HAP-1 (cell line): ENCODE measurements around the gene PTPMT1.
"Not testable (repeated sequence)": the region's sequence is repeated elsewhere in the genome, so short reads cannot be mapped to it uniquely, and the experiment has no call there.

ENCODE experiments used
- DNase-seq, 2 experiments: peaks; one replicate each; pipeline ENCODE4 v3.0.0-alpha.2; 2016 to 2020; ENCODE audit warnings: low spot score in 2 of 2
- H3K27me3 ChIP-seq: fragments of 250-450 bp; sonication (Bioruptor Pico); 2 replicates; pipeline ENCODE4 v1.5.1; 2020; ENCODE audit warnings: low read depth, mild to moderate bottlenecking, moderate library complexity
- H3K36me3 ChIP-seq: fragments of 250-450 bp; sonication (Bioruptor Pico); replicated peaks from 2 replicates; pipeline ENCODE4 v1.5.1; 2020; ENCODE audit warnings: mild to moderate bottlenecking
- H3K4me1 ChIP-seq: fragments of 250-450 bp; sonication (Bioruptor Pico); 2 replicates; pipeline ENCODE4 v1.5.1; 2020; ENCODE audit warnings: mild to moderate bottlenecking
- H3K4me3 ChIP-seq: fragments of 250-450 bp; sonication (Bioruptor Pico); 2 replicates; pipeline ENCODE4 v1.5.1; 2020; ENCODE audit warnings: mild to moderate bottlenecking, moderate library complexity
- H3K9me3 ChIP-seq: fragments of 250-450 bp; sonication (Bioruptor Pico); 2 replicates; pipeline ENCODE4 v1.5.1; 2020; ENCODE audit warnings: mild to moderate bottlenecking, moderate library complexity
- in situ Hi-C: fragments of 300-500 bp; cut with MboI; formaldehyde crosslinking; loops from 3 replicates; pipeline ENCODE4 v1.14.3; 2020; ENCODE audit warnings: low sequenced_read_pairs, inconsistent platforms, mixed read lengths

PTPMT1 gene

GRCh38 chr11:47533690-47534151 lies 31.7 kb upstream of the PTPMT1 start:
- in situ Hi-C loops, result no loop called here
- peaks cover 6% of the 10 kb centered on the region for H3K4me1 ChIP-seq
- no peak overlapping the region for H3K4me3 ChIP-seq
- peaks cover 12% of the 10 kb centered on the region for H3K36me3 ChIP-seq
- no peaks in the 10 kb centered on the region for H3K9me3 ChIP-seq
- H3K27me3 ChIP-seq, result no peaks in the 10 kb centered on the region
- DNase-seq, result no peak

GRCh38 chr11:47534704-47535251 lies 30.6 kb upstream of the PTPMT1 start:
- no peak for DNase-seq
- Histone ChIP-seq H3K4me3 (no peak overlapping the region), H3K9me3 (no peaks in the 10 kb centered on the region), H3K36me3 (peaks cover 12% of the 10 kb centered on the region), H3K4me1 (peaks cover 17% of the 10 kb centered on the region), H3K27me3 (no peaks in the 10 kb centered on the region)
- in situ Hi-C loops, result no loop called here

- Histone ChIP-seq H3K27me3 (no peaks in the 10 kb centered on the region), H3K4me3 (no peak overlapping the region), H3K9me3 (no peaks in the 10 kb centered on the region), H3K36me3 (peaks cover 7% of the 10 kb centered on the region), H3K4me1 (peaks cover 35% of the 10 kb centered on the region)
- no peak for DNase-seq
- in situ Hi-C loops, result no loop called here
These were observed 28.5 kb upstream of the PTPMT1 start for GRCh38 chr11:47536915-47537314.

GRCh38 chr11:47538741-47539565 lies 26.4 kb upstream of the PTPMT1 start:
- H3K4me3 ChIP-seq, result no peak overlapping the region
- no peaks in the 10 kb centered on the region for H3K9me3 ChIP-seq
- peak; percentile 67 to 70 for DNase-seq
- peaks cover 42% of the 10 kb centered on the region for H3K4me1 ChIP-seq
- in situ Hi-C loops, result no loop called here
- peaks cover 7% of the 10 kb centered on the region for H3K36me3 ChIP-seq
- no peaks in the 10 kb centered on the region for H3K27me3 ChIP-seq

- H3K4me1 ChIP-seq, result peaks cover 45% of the 10 kb centered on the region
- no peaks in the 10 kb centered on the region for H3K27me3 ChIP-seq
- H3K36me3 ChIP-seq, result peaks cover 7% of the 10 kb centered on the region
- in situ Hi-C loops, result no loop called here
- DNase-seq, result no peak
- no peaks in the 10 kb centered on the region for H3K9me3 ChIP-seq
- H3K4me3 ChIP-seq, result no peak overlapping the region
These were observed 25.7 kb upstream of the PTPMT1 start for GRCh38 chr11:47539681-47540039.

GRCh38 chr11:47541070-47541469 lies 24.3 kb upstream of the PTPMT1 start:
- Histone ChIP-seq H3K36me3 (peaks cover 4% of the 10 kb centered on the region), H3K9me3 (no peaks in the 10 kb centered on the region), H3K4me3 (no peak overlapping the region), H3K27me3 (no peaks in the 10 kb centered on the region), H3K4me1 (peaks cover 45% of the 10 kb centered on the region)
- no peak for DNase-seq
- in situ Hi-C loops, result no loop called here

- in situ Hi-C loops, result no loop called here
- no peak for DNase-seq
- H3K4me3 ChIP-seq, result no peak overlapping the region
These were observed 20.1 kb upstream of the PTPMT1 start for GRCh38 chr11:47545298-47545697.

GRCh38 chr11:47546274-47546673 lies 19.1 kb upstream of the PTPMT1 start:
- H3K36me3 ChIP-seq, in situ Hi-C loops, H3K9me3 ChIP-seq, H3K27me3 ChIP-seq, H3K4me3 ChIP-seq, DNase-seq: not testable (repeated sequence)
- H3K4me1 ChIP-seq, result peaks cover 21% of the 10 kb centered on the region

More at GRCh38 chr11:47545298-47545697, 20.1 kb upstream of the PTPMT1 start:
- Histone ChIP-seq H3K36me3 (no peaks in the 10 kb centered on the region; the same call in 1 of the 2 replicates), H3K9me3 (no peaks in the 10 kb centered on the region), H3K27me3 (no peaks in the 10 kb centered on the region), H3K4me1 (peaks cover 23% of the 10 kb centered on the region)

- in situ Hi-C loops, result no loop called here
- Histone ChIP-seq H3K4me3 (no peak overlapping the region), H3K27me3 (no peaks in the 10 kb centered on the region), H3K4me1 (peaks cover 19% of the 10 kb centered on the region), H3K9me3 (no peaks in the 10 kb centered on the region), H3K36me3 (no peaks in the 10 kb centered on the region; the same call in none of the 2 replicates)
- DNase-seq, result no peak
These were observed 14.9 kb upstream of the PTPMT1 start for GRCh38 chr11:47550288-47551047.

- Histone ChIP-seq H3K27me3 (no peaks in the 10 kb centered on the region), H3K4me3 (peak overlapping the region; percentile 91), H3K36me3 (no peaks in the 10 kb centered on the region; the same call in none of the 2 replicates), H3K4me1 (peaks cover 19% of the 10 kb centered on the region), H3K9me3 (no peaks in the 10 kb centered on the region)
- peak in 1 of 2 experiments; percentile 37 for DNase-seq
- in situ Hi-C loops, result no loop called here
These were observed 14.3 kb upstream of the PTPMT1 start for GRCh38 chr11:47551086-47551485.

GRCh38 chr11:47552056-47552565 lies 13.3 kb upstream of the PTPMT1 start:
- peaks cover 19% of the 10 kb centered on the region for H3K4me1 ChIP-seq
- peak overlapping the region; percentile 91 for H3K4me3 ChIP-seq
- peak; percentile 11 to 58 for DNase-seq
- H3K9me3 ChIP-seq, result no peaks in the 10 kb centered on the region
- H3K36me3 ChIP-seq, result no peaks in the 10 kb centered on the region; the same call in 1 of the 2 replicates
- in situ Hi-C loops, result no loop called here
- no peaks in the 10 kb centered on the region for H3K27me3 ChIP-seq

- peak; percentile 87 to 95 for DNase-seq
- Histone ChIP-seq H3K27me3 (no peaks in the 10 kb centered on the region), H3K36me3 (no peaks in the 10 kb centered on the region; the same call in 1 of the 2 replicates), H3K4me3 (peak within 1 kb of the TSS; percentile 91), H3K9me3 (no peaks in the 10 kb centered on the region), H3K4me1 (peaks cover 19% of the 10 kb centered on the region)
- in situ Hi-C loops, result no loop called here
These were observed 12.6 kb upstream of the PTPMT1 start, which contains the start of gene CELF1 for GRCh38 chr11:47552566-47553405. Gene CELF1, minus strand, starts transcription at chr11:47553132. Its CDS starts 53,609 bp downstream, at chr11:47499523.

- Histone ChIP-seq H3K4me1 (peaks cover 19% of the 10 kb centered on the region), H3K9me3 (no peaks in the 10 kb centered on the region), H3K36me3 (no peaks in the 10 kb centered on the region; the same call in 1 of the 2 replicates), H3K27me3 (no peaks in the 10 kb centered on the region), H3K4me3 (peak overlapping the region; percentile 91)
- DNase-seq, result no peak
- in situ Hi-C loops, result no loop called here
These were observed 12.0 kb upstream of the PTPMT1 start for GRCh38 chr11:47553406-47553743.
